ENCODE results near the gene GABBR1.

GABBR1 gene

DNA sequence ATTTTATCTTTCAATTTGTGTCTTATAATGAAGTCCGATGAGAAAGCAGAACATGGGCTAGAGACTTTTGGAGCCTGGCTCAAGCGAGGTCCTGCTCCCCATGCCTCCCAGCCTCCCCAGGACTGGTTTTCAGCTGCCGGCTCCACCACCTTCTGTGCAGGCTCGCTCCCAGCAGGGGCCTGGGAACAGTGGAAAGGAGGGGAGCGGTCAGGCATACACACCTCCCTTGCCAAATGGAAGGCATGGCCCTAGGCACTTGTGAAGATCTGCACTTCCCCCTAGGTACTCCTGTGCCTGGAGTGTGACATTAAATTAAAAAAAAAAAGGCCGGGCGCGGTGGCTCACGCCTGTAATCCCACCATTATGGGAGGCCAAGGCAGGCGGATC is 19.2 kb upstream of the GABBR1 start:
- no peak for DNase-seq

DNA sequence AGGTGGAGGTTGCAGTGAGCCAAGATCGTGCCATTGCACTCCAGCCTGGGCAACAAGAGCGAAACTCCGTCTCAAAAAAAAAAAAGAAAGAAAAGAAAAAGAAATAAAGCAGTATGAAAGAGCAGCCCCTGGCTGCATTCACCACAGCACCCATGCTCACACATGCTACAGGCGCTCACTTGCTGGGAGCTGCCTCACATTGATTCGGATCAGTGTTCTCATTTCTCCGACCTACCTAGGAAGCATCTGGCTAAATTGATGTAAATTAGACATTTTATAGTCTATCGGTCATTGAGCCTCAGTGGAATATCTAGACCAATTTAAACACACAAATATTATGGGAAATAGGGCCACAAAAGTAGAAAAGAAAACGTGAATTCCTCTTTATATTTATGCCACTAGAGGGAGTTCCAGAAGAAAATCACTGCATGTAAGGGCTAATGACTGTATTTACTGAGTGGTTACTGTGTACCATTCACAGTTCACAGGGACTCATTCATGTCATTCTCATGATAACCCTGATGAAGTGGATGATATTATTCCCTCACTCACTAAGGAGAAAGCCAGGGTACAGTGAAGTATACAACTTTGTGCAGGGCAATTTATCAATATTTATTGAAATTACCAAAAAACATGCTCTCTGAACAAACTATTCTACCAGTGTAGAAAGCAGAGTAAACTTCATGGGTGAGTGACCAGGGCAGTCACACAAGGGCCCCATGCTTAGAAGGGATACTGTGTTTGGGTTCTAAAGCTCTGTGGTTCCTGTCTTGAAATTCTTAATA is 18.6 kb upstream of the GABBR1 start:
- no peak for DNase-seq

GRCh38 chr6:29649701-29650673 is 17.0 kb upstream of the GABBR1 start:
- DNase-seq, result peak; percentile 95

GRCh38 chr6:29647927-29648642 is 15.1 kb upstream of the GABBR1 start:
- DNase-seq, result no peak

GRCh38 chr6:29641430-29642148 is 8.6 kb upstream of the GABBR1 start:
- no peak for DNase-seq

DNA sequence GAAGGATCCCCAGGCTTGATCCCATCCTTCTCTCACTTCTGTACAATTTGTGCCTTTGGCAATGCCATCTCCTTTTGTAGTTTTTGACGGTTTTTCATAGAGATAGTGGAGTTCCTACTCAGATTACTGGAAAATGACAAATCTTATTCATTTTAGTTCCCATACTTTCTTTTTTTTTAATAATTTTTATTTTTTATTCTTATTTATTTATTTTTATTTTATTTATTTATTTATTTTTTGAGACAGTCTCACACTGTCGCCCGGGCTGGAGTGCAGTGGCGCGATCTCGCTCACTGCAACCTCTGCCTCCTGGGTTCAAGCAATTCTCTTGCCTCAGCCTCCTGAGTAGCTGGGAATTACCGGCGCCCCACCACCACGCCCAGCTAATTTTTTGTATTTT is 4.3 kb upstream of the GABBR1 start:
- no peak for DNase-seq

DNA sequence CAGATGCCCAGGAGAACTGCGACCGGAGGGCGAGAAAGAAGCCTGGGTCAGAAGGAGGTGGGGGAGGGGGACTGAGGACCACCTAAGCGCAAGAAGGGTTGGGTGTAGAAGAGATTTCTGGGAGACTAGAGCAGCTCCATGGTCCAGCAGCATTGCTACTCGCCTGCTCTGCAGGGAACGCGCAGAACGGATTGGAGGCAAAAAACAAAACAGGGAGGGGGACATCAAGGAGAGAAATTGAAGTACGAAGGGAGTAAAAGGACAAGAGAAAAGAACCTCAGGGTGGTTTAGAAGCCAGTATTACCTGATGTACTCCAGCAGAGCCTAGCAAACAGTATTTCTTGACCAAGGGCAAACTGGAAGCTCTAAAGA is 537 bp upstream of the GABBR1 start:
- no peak for DNase-seq

DNA sequence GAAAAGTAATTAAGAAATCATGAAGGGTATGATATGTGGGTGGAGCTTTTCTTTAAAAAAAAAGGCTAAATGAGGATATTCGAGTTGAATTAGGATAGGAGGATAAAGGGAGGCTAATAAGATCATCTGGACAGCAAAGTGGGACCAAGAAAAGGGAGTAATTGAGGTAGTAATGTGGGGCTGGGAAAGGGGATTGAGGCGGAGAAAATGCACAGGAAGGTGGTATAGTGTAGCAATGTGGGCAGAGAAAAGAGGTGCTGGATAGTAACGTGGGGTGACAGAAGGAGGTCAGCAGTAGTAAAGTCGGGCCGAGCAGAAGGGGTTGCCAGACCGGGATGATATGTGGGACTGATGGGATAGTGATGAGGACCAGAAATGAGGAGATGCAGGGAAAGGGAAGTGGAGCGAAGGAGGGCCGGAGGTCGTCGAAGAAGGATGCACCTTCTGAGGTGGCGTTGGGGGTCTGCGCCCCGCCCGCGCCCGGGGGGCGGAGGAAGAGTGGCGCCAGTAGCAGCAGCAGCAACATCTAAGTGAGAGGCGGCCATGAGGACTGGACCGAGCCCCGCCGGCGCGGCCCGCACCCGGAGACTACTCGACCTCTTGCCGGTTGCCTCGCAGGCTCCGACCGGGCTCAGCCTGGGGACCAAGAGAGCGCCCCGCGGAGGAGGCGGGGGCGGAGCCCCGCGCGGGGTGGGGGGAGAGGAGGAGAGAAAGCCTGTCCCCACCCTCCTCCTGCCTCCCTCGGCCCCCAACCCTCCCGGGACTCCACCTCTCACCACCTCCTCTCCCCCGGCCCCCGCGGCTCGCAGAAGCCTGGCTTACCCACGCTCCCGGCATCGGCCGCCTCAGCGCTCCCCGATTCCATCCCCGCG is 887 bp downstream of the GABBR1 start:
- peak; percentile 12 for DNase-seq

- DNase-seq, result no peak
Measured at GRCh38 chr6:29631209-29631810, 1.7 kb downstream of the GABBR1 start.

GRCh38 chr6:29630315-29630714 is 2.7 kb downstream of the GABBR1 start:
- no peak for DNase-seq

DNA sequence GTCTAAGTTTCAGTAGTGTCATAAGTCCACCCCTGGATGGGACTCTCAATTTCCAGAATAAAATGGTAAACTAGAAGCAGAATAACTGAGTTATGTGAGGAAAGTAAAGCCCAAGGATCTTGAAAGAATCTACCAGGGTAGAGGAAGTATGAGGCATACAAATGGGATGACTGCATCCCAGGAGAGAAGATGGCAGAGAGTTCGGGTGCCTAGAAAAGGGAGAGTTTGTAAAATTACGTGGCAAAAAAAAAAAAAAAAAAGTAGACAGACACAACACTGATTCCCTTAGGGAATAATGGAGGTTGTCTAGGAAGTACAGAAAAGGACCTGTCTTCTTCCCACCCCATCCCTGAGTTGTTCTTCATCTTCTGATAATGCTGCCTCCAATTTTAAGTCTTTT is 3.4 kb downstream of the GABBR1 start:
- no peak for DNase-seq

DNA sequence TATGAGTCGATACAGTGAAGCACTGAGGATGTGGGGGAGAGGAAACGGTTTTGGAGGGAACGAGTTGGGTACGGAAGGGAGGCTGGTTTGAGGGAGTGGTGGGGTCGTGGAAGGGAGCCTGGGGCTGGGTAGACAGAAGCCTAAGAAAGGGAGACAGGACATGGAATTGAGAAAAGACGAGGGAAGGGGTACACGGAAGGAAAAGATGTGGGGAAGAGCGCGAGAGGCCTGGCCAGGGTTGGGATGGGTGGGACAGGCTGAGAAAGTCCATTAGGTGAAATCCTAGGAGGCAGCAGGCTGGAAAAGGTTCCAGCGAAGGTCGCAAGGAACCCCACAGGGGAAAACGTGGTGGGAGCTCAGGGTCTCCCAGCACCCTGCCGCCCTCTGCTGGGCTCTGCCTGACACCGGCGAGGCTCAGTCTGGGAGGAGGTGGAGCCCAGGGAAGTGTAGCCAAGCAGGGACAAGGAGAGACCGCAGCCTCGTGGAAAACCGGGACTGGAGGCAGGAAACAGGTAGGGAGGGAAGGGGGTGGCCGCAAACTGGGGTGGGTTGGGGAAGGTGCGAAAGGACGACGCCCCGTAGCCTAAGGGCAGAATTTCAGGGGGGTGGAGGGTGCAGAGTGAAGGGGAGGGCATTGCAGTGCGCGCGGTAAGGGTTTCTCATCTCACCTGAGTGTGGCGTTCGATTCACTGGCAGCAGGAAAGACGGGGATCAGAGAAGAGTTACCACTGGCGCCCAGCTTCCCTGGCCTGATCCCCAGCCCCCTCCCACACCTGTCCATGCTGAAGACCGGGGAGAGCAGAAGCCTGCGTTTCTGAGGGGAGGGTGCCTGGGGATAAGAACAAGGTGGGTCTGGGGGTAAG is 4.3 kb downstream of the GABBR1 start:
- peak; percentile 26 for DNase-seq

- peak; percentile 26 for DNase-seq
Measured at GRCh38 chr6:29627755-29628418, 5.1 kb downstream of the GABBR1 start.

- no peak for DNase-seq
Measured at GRCh38 chr6:29626948-29627754, 5.8 kb downstream of the GABBR1 start.

DNA sequence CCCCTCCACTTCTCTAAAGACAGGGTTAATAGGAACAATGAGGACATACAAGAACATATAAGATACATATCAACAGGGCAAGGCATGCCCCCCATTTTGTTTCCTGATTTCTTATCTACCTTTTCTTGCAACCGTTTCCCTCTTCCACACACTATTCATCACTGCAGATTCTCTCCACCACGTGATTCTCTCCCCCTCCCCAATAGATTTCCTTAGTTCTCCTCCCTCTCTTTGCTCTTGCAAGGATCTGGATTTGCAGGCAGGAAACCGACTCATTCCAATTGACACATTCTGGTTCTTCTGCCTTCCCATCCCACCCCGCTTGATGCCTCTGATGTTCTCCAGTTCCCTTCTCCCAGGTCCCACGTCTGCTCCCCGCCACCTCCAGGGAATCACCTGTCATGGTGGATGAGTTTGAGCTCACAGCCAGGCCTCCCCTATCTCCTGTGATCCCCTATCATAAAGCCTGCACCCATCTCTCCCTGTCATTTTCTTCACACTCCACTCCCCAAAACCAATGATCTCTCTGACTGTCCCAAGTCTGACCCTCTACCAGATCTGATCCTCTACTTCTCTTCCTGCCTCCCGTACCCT is 7.5 kb downstream of the GABBR1 start:
- no peak for DNase-seq

DNA sequence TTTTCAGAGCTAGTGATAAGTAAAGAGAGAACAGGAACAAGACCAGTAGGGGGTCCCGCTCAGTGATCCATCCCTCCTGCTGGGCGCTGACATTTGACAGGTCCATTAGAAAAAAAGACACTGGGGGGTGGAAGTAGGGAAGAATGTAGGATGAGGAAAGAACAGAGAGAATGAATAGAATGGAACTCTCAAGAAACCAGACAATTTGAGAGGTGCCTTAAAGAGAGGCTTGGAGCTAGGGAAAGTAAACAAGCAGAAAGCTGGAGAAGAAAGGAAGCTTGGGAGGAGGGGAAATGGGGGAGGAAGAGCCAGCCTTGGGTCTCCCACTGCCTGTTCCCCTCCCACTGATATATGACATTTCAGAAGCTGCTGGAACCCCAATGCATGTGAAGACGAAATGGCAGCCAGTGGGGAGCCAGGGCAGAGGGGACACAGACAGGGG is 8.4 kb downstream of the GABBR1 start:
- DNase-seq, result no peak

DNA sequence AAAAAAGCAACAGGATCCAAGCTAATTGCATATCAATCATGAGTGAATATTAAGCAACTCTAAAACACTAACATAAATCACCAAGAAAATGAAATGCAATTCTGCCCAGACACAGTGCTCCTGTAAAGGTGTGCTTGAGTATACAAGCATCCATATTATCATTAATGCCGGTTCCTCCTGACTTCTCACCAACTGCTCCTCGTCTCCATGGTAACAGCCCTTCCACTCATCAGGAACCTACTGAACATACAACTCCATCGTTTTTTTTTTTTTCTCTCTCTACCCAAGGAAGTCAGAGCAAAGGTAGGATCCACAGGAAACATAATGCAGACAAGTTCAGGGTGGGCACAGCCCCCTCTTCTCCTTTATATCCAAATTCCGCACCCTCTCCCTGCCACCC is 12.4 kb downstream of the GABBR1 start:
- DNase-seq, result no peak

DNA sequence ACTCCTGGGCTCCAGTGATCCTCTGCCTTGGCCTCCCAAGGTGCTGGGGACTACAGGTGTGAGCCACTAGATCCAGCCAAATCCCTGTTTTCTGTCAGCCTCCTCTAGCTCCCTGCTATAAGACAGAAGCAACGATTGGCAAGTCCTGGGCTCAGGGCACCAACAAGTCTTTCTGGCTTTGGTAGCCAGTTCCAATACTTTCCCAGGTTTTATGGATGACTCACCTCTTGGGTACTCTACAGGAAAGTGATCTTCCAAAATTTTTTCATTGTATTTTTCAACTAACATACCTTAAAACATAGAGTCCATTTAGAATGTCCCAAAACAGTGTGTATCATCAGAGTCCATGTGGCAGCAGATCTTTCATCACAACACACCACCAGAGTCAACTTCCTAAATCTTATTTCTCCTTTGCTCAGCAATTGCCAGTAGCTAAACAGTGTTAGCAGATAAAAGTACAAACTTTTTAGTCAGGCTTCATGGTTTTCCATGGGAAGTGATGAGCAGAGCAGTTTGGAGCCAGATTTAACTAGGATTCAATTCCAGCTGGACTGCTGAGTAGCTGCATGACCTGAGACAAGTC is 13.3 kb downstream of the GABBR1 start:
- no peak for DNase-seq

Measured in NCI-H1436 treated with DMSO at 0.1 percent for 48 hours (cell line).